ENCODE measurements around the gene ZNF560. TPM values are rescaled to one million over a fixed set of nuclear protein-coding genes. Genes with fewer than 3 reads are reported as not detected.

ZNF560 gene
- total RNA-seq, 1 donor from 2014 or later: not detected

DNA sequence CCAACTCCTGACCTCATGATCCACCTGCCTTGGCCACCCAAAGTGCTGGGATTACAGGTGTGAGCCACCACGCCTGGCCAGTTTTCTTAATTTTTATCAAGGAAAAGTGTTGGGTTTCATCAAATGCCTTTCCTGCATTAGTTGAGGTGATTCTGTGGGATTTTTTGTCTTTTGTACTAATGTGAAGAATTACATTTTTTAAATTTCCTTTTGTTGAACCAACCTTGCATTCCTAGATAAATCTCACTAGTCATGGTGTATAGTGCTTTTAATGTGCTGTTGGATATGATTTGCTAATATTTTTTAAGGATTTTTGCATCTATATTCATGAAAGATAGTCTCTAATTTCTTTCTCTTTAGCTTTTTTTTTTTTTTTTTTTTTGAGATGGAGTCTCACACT, 2.4 kb upstream of the ZNF560 start:
- H3K27me3 Mint-ChIP-seq (ENCODE audit: low read depth): no peaks in the 10 kb centered on the region
- H3K36me3 Mint-ChIP-seq (ENCODE audit: low read depth): peaks cover 6% of the 10 kb centered on the region
- no peak for TF ChIP-seq CTCF (IDR thresholded peaks at IDR 0.05)
- peaks cover 52% of the 10 kb centered on the region for H3K9me3 Mint-ChIP-seq (ENCODE audit: low read depth)
- H3K4me3 Mint-ChIP-seq (ENCODE audit: unreplicated experiment): no peak overlapping the region
- H3K27ac Mint-ChIP-seq (ENCODE audit: unreplicated experiment): no peak overlapping the region
- no peak for DNase-seq (ENCODE audit: low spot score)
- no peaks in the 10 kb centered on the region for H3K4me1 Mint-ChIP-seq (ENCODE audit: low read depth)

- no peak for TF ChIP-seq CTCF (IDR thresholded peaks at IDR 0.05)
- Mint-ChIP-seq H3K27me3 (ENCODE audit: low read depth) (no peaks in the 10 kb centered on the region), H3K4me3 (ENCODE audit: unreplicated experiment) (no peak overlapping the region), H3K36me3 (ENCODE audit: low read depth) (peaks cover 1% of the 10 kb centered on the region), H3K27ac (ENCODE audit: unreplicated experiment) (no peak overlapping the region), H3K9me3 (ENCODE audit: low read depth) (peaks cover 57% of the 10 kb centered on the region), H3K4me1 (ENCODE audit: low read depth) (no peaks in the 10 kb centered on the region)
- no peak for DNase-seq (ENCODE audit: low spot score)
Observed at GRCh38 chr19:9494096-9494495, 4.3 kb downstream of the ZNF560 start.

GRCh38 chr19:9487016-9487415, 11.4 kb downstream of the ZNF560 start:
- no peak for DNase-seq (ENCODE audit: low spot score)
- H3K36me3 Mint-ChIP-seq (ENCODE audit: low read depth): peaks cover 3% of the 10 kb centered on the region
- no peaks in the 10 kb centered on the region for H3K4me1 Mint-ChIP-seq (ENCODE audit: low read depth)
- no peak overlapping the region for H3K27ac Mint-ChIP-seq (ENCODE audit: unreplicated experiment)
- TF ChIP-seq CTCF (IDR thresholded peaks at IDR 0.05): no peak
- peaks cover 55% of the 10 kb centered on the region for H3K9me3 Mint-ChIP-seq (ENCODE audit: low read depth)
- no peaks in the 10 kb centered on the region for H3K27me3 Mint-ChIP-seq (ENCODE audit: low read depth)
- H3K4me3 Mint-ChIP-seq (ENCODE audit: unreplicated experiment): no peak overlapping the region

DNA sequence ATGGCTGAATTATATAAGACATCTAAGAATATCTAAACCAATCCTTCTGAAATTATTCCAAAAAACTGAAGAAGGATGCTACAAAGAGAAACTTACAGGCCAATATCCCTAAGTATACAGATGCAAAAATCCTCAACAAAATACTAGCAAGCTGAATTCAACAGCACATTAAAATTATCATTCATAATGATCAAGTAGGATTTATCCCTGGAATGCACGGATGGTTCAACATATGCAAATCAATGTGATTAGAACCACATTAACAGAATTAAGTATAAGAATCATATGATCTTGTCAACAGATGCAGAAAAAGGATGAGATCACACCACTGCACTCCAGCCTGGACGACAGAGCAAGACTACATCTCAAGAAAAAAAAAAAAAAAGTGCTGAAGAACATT, 13.3 kb downstream of the ZNF560 start:
- DNase-seq (ENCODE audit: low spot score): no peak
- Mint-ChIP-seq H3K27ac (ENCODE audit: unreplicated experiment) (no peak overlapping the region), H3K36me3 (ENCODE audit: low read depth) (peaks cover 3% of the 10 kb centered on the region), H3K9me3 (ENCODE audit: low read depth) (peaks cover 49% of the 10 kb centered on the region), H3K4me3 (ENCODE audit: unreplicated experiment) (no peak overlapping the region), H3K27me3 (ENCODE audit: low read depth) (no peaks in the 10 kb centered on the region), H3K4me1 (ENCODE audit: low read depth) (no peaks in the 10 kb centered on the region)
- no peak for TF ChIP-seq CTCF (IDR thresholded peaks at IDR 0.05)

DNA sequence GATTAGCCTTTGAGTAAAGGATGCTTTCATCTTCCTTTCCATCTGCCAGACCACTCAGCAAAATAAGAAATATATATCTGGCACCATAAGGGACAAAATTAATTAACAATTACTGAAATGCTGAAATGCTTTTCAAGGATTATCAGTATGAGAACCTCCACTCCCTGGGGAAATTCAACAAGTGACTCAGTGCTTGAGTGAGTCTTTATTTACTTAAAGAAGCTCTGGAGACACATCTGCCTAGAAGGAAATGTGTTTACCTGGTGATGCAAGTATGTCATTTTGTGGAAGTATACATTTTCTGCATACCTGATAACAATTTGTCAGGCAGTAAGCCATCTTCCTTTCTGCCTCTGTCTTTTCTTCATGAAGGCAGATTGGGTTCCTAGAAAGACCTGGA, 23.4 kb downstream of the ZNF560 start:
- Mint-ChIP-seq H3K4me1 (ENCODE audit: low read depth) (no peaks in the 10 kb centered on the region), H3K9me3 (ENCODE audit: low read depth) (peaks cover 67% of the 10 kb centered on the region), H3K27ac (ENCODE audit: unreplicated experiment) (no peak overlapping the region), H3K4me3 (ENCODE audit: unreplicated experiment) (no peak overlapping the region), H3K27me3 (ENCODE audit: low read depth) (no peaks in the 10 kb centered on the region), H3K36me3 (ENCODE audit: low read depth) (peaks cover 7% of the 10 kb centered on the region)
- TF ChIP-seq CTCF (IDR thresholded peaks at IDR 0.05): no peak
- no peak for DNase-seq (ENCODE audit: low spot score)

Measured in chondrocyte (in vitro differentiated cells).